ENCODE measurements around the gene ADAM15.

ADAM15 gene

DNA sequence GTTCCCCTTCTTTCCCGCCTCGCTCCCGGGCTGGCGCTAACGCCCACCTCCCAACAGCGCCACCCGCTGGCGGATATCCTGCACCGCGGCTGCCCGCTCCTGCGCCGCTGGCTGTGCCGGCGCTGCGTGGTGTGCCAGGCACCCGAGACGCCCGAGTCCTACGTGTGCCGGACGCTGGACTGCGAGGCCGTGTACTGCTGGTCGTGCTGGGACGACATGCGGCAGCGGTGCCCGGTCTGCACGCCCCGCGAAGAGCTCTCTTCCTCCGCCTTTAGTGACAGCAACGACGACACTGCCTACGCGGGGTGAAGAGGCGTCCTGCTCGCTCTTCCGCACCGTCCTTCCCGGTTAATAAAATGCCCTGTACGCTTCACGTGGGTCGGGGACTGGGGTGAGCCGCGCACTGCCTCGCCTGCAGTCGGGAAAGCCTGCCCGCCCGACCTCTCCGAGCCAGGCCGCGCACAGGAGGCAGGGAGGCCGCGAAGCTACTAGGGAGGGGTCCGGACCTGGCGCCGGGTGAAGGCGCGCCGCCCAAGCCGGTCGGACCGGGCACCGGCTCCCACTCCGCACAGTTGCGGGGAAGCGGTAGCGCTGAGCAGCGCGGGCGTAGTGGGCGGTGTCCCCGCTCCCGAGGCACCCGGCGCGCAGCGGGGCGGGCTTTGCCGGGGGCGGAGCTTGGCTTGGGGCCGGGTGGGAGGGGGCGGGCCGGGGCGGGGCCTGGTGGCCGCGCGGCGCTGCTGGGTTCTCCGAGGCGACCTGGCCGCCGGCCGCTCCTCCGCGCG, at the start of gene ADAM15:
Gene ADAM15 (plus strand): TSS at position 757 of the 782 bp plus-strand sequence. CDS start 71 bp downstream, outside the sequence.
- DNase-seq (ENCODE audit: low spot score), result peak; percentile 98

DNA sequence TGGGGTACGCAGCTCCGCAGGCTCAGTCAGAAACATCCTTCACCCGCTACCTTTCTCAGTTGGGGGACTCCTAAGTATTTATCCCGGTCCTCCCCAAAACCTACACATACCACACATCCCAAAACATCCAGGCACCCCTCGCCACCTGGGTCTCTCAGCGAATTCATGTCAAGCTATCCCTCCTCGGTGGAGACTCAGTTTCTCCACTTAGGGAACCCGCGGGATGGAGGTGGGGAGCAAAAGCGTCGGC, 49.8 kb upstream of the ADAM15 start:
- no peak for DNase-seq (ENCODE audit: low spot score)

- peak; percentile 100 for DNase-seq (ENCODE audit: low spot score)
These were observed 49.2 kb upstream of the ADAM15 start for GRCh38 chr1:155001675-155002463.

DNA sequence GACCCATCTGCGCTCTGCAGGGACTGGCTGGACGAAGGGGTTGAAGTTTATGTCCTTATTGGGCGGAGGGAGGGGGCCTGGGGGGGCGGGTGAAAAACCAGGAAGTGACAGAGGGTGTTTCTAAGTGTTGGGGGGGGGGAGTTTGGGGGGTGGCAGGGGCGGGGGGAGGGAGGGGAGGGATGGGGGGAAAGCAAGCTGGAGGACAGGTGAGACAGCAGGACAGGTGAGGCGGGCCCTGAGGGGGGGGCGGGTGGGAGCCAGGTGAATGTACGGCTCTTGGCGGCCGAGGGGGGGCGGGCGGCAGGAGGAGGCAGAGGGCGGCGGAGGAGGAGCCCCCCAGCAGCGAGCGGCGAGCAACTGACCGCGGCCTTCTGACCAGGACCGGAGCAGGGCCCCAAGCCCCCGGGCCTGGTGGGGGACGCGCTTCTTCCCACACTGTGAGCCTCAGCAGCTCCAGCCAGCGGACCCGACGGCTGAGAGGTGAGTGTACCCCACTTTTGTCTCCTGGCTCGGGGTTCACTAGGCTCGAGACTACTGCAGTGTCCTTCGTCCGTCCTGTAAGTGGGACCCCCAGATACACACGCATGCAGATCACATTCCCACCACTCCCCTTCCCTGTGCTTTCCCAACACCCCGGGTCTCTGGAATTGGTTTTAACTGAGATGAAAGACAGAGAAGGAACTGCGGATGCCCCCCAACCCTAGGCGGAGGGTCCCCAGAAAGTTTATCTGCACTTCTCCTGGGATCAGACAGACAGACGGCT, 48.5 kb upstream of the ADAM15 start, which contains the start of gene ZBTB7B:
Gene ZBTB7B (plus strand): TSS at position 339 of the 763 bp plus-strand sequence. CDS start 11,859 bp downstream, outside the sequence.
- DNase-seq (ENCODE audit: low spot score), result peak; percentile 81

DNA sequence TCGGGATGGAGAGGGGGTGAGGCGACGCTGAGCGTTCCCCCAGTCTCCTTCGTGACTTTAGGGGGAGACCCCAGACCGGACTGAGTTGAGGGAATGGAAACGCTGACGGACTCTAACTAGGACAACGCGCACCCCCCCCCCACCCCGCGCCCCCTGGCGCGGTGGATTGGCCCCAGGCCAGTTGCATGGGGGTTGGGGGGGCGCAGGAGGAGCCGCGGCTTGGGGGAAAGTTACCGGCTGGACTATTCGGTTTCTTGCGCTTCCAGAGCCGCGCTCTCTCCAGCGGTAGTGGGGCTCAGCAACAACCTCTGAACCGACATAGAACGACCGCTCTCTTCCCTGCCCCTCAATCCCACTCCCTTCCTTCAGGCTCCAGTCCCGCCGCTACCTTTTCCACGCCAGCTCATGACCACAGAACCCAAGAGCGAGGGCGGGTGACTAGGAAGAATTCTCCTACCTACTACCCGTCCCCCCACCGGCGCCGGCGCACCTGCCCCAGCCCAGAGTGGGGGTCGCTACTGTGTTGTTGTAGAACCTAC, 47.8 kb upstream of the ADAM15 start:
- no peak for DNase-seq (ENCODE audit: low spot score)

GRCh38 chr1:155003766-155004351, 47.3 kb upstream of the ADAM15 start:
- peak; percentile 82 for DNase-seq (ENCODE audit: low spot score)

DNA sequence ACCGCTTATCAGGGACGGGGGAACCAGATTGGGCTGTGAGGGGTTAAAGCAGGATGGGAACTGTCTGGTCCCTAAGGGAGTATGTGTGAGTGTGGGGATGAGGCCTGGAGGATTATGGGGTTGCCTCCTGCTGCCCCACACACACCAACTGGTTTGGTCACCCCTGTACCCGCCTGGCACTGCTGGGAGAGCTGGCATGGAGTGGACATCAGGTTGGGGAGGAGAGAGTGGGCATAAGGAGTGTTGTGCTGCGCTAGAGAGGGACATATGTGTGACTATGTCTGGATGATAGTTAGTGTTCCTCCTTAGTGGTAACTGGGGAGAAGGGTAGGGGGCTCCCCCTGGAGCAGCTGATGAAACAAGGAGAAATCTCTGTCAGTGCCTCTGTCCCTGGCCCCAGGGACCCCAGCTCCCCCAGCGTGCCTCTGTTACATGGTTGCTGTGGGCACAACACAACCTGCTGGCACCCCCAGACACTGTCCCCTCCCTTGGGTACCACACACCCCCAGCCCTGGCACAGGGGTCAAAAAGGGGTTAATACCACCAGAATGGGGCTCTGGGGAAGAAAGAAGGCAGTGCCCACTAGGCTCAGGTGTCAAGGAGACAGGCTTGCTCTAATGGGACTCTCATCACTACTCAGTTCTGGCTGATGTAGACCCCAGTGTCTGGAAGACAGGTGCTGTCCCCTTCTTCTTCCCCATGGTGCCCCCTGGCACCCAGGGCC, 46.6 kb upstream of the ADAM15 start:
- DNase-seq (ENCODE audit: low spot score), result no peak

DNA sequence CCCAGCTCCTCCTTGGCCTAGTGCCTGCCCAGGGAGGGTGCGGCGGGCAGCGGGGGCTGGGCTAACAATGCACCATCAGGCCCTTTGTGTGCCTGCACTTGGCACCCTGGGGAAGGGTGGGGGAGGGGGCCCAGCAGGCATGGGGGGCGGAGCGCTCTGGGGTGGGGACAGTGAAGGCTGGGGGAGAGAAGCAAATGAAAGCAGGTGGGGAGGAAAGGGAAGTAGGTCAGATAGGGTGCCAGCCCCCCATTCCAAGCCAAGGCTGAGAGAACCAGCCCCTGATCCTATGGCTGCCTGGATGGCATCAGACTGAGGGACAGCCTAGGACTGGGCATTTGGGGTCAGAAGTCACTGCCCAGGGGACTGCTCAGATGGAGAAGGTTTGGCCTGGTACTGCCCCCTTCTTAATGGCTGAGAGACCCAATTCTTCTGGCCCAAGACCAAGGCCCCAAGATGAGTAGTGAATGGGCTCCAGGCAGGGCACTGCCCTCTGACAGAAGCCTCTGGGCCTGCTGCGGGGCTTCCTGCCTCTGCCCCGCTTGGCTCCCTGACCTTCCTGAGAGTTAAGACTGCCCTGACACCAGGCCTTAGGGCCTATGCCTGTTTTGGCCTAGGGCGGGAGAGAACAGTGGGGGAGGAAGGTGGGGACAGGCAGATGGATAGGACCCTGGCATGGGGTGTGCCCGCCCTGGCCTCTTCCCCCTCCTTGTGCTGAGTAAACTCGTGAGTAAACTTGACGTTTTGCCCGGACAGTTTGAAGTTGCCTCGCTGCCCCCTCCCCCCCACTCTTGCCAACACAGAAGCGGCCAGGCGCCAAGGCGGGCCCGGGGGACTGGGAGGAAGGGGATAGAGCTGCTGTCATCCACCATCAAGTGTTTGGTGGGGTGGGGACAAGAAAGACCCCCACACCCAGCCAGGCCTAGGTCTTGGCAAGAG, 45.8 kb upstream of the ADAM15 start:
- DNase-seq (ENCODE audit: low spot score), result peak; percentile 44

GRCh38 chr1:155006601-155007101, 44.5 kb upstream of the ADAM15 start:
- DNase-seq (ENCODE audit: low spot score), result no peak

DNA sequence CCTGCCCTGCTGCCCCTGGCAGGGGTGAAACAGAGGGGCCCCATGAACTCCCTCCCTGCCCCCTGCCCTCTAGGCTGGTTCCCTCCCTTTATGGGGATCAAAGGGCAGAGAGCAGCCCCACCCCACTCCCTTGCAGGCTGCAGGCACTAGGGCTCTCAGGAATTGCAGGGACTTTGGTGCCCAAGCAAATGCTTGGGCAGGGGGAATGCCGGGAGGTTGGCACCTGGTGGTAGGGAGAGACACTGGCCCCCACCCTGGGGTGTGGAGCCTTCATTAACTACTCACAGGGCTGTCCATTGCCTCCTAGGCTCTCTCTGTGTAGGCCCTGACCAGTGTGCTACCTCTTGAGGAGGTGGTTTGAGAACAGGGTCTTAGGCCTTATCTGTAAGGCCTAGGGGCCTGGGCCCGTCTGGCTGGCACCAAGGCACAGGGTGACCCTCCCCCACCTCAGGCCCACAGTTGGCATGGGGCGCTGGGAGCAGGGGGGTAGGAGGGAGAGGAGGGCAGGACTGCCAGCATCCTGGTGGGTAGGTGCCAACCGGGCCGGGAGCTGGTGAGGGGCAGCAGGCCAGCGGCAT, 43.8 kb upstream of the ADAM15 start:
- DNase-seq (ENCODE audit: low spot score), result no peak

DNA sequence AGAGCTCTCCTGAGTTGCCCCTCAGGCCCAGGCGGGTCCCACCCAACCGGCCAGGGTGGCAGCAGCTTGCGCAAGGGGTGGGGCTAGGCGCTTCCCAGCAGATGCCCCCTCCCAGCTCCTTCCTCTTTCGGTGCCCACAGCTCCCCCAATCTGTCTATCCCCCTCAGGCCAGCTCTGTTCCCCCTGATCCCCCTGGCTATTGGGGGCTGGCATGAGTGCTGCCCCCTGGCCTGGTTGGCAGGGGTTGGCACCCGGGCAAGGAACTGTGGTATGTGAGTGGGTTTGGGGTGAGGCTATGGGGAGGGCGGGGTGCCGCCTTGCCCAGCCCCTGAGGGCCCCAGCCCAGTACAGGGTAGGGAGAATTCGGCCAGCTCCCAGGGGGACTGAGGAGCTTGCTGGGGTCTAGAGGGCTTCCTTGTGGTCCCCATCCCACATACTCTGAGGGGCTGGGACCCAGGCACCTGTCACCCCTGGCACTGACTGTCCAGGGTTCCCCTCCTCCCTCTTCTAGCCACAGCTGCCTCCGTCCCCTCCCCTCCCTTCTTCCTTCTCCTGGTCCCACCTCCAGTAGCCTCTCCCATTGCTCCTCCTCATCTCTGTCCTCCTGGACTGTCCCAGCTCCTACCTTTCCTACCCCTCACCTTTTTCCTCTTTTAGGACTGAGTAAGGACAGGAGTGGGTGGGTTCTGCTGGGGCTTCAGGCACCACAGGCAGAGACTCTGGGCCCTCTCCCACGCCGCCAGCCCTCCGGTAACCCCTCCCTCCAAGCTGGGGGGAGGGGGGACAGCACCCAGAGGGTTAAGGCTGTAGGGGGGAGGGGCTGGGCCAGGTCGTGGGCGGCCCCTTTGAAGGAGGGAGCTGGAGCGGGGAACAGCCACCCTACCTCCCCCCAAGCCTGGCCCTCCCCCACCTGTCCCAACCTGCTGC, 42.8 kb upstream of the ADAM15 start:
- DNase-seq (ENCODE audit: low spot score), result no peak

- no peak for DNase-seq (ENCODE audit: low spot score)
These were observed 41.9 kb upstream of the ADAM15 start for GRCh38 chr1:155009221-155009711.

DNA sequence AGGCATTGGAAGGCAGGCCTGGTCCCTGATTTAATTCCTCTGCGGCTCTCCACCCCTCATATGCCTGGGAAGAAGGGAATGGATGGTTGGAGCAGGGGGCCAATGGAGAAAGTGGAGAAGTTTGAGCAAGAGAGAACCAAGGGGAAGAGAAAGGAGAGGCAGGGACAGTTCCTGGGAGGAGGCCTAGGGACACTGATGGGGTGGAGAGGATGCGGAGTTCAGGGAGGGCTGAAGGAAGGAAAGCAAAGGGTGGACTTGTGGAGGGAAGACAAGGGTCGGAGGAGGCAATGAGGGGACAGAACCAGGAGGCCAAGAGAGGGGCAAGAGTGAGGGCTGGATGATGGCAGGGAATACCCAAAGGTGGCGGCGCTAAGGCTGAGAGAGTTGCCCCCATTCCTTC, 41.4 kb upstream of the ADAM15 start:
- DNase-seq (ENCODE audit: low spot score), result no peak

- DNase-seq (ENCODE audit: low spot score), result no peak
These were observed 40.8 kb upstream of the ADAM15 start for GRCh38 chr1:155010211-155010918.

- DNase-seq (ENCODE audit: low spot score), result no peak
These were observed 40.1 kb upstream of the ADAM15 start for GRCh38 chr1:155011004-155011416.

DNA sequence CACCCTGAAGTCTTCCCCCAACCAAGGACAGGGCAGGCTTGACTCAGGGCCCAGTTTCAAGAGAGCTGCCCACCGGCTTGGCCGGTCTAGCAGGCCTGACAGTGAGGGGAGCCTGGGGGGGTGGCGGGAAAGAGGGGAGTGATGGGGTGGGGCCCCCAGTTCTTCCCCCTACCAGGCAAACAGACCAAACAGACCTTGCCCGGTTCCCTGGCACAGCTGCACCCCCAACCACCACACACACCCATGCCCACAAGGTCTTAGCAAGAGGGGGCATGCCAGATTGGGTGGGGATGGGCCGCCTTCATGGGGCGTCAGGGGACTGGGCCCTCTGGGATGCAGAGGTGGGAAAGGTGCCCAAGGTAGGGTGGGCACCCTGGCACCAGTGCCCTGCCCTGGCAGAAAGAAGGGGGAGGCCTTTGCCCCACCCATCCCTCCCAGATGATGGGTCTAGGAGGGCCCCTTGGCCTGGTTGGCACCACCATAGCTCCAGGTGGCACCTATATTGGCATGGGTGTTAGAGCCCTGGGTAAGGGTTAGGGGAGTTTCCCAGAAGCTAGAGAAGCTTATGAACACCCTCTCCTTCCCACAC, 39.6 kb upstream of the ADAM15 start:
- DNase-seq (ENCODE audit: low spot score), result no peak

DNA sequence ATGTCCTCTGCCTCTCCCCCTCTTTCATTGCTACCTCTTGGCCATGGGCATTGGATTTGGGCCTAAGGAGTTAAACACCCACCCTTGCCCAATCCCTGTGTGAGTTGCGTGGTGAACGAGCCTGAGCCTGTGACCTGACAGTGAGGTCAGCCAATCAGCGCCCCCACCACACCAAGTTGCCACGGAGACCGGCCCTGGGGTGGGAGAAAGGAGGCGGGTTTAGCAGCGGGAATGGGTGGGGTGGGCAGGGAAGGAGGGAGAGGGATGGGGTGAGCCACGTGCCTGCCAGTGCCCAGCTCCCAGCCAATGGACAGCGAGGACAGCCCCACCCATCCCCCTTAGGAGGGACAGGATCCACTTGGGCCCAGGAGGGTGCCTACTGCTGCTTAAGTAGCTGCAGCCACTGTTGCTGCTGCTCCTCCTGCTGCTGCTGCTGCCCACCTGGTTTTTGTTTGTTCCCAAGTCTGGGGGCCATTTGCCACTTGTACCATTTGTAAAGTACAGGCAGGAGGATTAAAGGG, 39.0 kb upstream of the ADAM15 start:
- peak; percentile 59 for DNase-seq (ENCODE audit: low spot score)
